Measurements from ENCODE around the gene ACTMAP.
"Not testable (repeated sequence)": the region's sequence is repeated elsewhere in the genome, so short reads cannot be mapped to it uniquely, and the experiment has no call there.

Gene ACTMAP

DNA sequence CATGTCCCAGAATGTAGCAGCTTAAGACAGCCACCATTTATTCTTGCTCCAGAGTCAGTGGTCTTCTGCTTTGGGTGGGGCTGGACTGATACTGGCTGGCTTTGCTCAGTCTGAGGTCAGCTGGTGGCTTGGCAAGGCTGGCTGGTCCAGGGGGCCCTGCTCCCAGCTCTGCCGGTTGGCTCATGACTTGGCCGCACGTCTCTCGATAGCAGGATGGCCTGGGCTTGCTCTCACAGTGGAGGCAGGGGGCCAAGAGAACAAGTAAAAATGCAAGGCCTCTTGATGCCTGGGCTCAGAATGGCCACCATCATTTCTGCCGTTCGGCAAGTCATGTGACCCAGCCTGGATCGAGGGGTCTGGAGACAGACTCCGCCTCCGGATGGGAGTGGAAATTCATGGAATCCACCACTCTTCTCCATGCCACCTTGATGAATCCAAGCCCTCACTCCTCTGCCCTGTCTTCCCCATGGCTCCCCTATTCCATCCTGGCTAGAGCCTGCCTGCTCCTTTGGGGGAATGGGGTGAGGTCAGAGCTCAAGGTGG, 13.1 kb downstream of the ACTMAP start (continued):
- TF ChIP-seq, protein P1, sequence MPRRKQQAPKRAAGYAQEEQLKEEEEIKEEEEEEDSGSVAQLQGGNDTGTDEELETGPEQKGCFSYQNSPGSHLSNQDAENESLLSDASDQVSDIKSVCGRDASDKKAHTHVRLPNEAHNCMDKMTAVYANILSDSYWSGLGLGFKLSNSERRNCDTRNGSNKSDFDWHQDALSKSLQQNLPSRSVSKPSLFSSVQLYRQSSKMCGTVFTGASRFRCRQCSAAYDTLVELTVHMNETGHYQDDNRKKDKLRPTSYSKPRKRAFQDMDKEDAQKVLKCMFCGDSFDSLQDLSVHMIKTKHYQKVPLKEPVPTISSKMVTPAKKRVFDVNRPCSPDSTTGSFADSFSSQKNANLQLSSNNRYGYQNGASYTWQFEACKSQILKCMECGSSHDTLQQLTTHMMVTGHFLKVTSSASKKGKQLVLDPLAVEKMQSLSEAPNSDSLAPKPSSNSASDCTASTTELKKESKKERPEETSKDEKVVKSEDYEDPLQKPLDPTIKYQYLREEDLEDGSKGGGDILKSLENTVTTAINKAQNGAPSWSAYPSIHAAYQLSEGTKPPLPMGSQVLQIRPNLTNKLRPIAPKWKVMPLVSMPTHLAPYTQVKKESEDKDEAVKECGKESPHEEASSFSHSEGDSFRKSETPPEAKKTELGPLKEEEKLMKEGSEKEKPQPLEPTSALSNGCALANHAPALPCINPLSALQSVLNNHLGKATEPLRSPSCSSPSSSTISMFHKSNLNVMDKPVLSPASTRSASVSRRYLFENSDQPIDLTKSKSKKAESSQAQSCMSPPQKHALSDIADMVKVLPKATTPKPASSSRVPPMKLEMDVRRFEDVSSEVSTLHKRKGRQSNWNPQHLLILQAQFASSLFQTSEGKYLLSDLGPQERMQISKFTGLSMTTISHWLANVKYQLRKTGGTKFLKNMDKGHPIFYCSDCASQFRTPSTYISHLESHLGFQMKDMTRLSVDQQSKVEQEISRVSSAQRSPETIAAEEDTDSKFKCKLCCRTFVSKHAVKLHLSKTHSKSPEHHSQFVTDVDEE (CRISPR knock-in tag; IDR thresholded peaks at IDR 0.05), result no peak

DNA sequence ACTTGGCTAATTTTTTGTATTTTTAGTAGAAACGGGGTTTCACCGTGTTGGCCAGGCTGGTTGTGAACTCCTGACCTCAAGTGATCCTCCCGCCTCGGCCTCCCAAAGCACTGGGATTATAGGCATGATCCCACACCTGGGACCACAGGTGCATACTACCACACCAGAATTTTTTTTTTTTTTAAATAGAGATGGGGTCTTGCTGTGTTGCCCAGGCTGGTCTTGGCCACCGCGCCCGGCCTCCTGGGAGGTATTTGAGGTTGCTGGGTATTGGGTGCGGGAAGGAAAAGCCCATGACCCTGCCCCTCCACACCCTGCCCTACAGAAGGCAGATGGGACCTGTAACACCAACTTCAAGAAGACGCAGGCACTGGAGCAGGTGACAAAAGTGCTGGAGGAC, 13.6 kb downstream of the ACTMAP start:
- TF ChIP-seq ZFP30 (CRISPR knock-in tag; IDR thresholded peaks at IDR 0.05) (no peak), ZC3H10 (CRISPR knock-in tag; IDR thresholded peaks at IDR 0.05) (no peak)
- TF ChIP-seq, protein P2, sequence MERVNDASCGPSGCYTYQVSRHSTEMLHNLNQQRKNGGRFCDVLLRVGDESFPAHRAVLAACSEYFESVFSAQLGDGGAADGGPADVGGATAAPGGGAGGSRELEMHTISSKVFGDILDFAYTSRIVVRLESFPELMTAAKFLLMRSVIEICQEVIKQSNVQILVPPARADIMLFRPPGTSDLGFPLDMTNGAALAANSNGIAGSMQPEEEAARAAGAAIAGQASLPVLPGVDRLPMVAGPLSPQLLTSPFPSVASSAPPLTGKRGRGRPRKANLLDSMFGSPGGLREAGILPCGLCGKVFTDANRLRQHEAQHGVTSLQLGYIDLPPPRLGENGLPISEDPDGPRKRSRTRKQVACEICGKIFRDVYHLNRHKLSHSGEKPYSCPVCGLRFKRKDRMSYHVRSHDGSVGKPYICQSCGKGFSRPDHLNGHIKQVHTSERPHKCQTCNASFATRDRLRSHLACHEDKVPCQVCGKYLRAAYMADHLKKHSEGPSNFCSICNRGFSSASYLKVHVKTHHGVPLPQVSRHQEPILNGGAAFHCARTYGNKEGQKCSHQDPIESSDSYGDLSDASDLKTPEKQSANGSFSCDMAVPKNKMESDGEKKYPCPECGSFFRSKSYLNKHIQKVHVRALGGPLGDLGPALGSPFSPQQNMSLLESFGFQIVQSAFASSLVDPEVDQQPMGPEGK (CRISPR knock-in tag; IDR thresholded peaks at IDR 0.05; ENCODE audit: borderline replicate concordance), result no peak
- no peak for ATAC-seq

DNA sequence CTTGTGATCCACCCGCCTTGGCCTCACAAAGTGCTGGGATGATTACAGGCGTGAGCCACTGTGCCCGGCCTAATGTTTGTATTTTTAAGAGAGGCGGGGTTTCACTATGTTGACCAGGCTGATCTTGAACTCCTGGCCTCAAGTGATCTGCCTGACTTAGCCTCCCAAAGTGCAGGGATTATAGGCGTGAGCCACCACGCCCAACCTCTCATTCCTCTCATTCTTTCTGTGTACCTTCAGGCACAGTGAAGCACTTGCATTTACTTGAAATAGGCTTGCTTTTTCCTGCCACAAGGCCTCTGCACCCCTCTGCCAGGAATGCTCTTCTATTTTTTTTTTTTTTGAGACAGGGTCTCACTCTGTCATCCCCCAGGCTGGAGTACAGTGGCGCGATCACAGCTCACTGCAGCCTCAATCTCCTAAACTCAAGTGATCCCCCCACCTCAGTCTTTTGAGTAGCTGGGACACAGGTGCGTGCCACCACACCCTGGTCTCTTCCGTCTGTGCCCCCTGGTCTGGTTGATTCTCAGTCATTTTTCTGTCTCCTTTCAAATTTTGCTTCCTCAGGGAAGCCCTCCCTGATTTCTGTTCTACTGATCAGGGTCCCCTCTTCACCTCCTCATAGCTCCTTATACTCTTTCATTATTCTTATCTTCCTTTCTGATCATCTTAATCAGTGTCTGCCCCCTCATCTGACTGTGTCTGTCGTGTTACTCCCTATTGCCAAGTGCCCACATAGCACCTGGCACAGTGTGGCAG, 15.1 kb downstream of the ACTMAP start:
- TF ChIP-seq, protein P3, sequence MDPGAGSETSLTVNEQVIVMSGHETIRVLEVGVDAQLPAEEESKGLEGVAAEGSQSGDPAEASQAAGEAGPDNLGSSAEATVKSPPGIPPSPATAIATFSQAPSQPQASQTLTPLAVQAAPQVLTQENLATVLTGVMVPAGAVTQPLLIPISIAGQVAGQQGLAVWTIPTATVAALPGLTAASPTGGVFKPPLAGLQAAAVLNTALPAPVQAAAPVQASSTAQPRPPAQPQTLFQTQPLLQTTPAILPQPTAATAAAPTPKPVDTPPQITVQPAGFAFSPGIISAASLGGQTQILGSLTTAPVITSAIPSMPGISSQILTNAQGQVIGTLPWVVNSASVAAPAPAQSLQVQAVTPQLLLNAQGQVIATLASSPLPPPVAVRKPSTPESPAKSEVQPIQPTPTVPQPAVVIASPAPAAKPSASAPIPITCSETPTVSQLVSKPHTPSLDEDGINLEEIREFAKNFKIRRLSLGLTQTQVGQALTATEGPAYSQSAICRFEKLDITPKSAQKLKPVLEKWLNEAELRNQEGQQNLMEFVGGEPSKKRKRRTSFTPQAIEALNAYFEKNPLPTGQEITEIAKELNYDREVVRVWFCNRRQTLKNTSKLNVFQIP (CRISPR knock-in tag; IDR thresholded peaks at IDR 0.05; ENCODE audit: borderline replicate concordance, low read depth), result no peak
- TF ChIP-seq, protein P2 (CRISPR knock-in tag; IDR thresholded peaks at IDR 0.05; ENCODE audit: borderline replicate concordance), result no peak
- TF ChIP-seq ISL1 (CRISPR knock-in tag; IDR thresholded peaks at IDR 0.05), result no peak
- ATAC-seq, result no peak

DNA sequence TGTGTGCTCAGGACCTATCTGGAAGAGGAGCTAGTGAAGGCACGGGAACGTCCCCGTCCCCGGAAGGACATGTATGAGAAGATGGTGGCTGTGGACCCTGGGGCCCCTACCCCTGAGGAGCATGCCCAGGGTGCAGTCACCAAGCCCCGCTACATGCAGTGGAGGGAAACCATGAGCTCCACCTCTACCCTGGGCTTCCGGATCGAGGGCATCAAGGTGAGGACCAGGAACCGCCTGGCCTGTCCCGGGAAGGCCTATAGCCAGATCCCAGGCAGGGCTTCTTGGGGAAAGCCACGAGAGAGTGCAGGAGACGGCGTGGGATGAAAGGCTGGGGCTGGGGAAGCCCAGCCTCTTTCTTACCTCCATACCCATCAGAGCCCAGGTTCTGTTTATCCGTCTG, 17.1 kb downstream of the ACTMAP start:
- TF ChIP-seq OSR1 (CRISPR knock-in tag; IDR thresholded peaks at IDR 0.05) (no peak), CSDC2 (CRISPR knock-in tag; IDR thresholded peaks at IDR 0.05) (no peak), PPARA (CRISPR knock-in tag; IDR thresholded peaks at IDR 0.05; ENCODE audit: borderline replicate concordance) (no peak), BACH2 (CRISPR knock-in tag; IDR thresholded peaks at IDR 0.05; ENCODE audit: borderline replicate concordance) (no peak), ZNF8 (CRISPR knock-in tag; IDR thresholded peaks at IDR 0.05) (no peak), ZFP30 (CRISPR knock-in tag; IDR thresholded peaks at IDR 0.05) (no peak)
- TF ChIP-seq, protein P4, sequence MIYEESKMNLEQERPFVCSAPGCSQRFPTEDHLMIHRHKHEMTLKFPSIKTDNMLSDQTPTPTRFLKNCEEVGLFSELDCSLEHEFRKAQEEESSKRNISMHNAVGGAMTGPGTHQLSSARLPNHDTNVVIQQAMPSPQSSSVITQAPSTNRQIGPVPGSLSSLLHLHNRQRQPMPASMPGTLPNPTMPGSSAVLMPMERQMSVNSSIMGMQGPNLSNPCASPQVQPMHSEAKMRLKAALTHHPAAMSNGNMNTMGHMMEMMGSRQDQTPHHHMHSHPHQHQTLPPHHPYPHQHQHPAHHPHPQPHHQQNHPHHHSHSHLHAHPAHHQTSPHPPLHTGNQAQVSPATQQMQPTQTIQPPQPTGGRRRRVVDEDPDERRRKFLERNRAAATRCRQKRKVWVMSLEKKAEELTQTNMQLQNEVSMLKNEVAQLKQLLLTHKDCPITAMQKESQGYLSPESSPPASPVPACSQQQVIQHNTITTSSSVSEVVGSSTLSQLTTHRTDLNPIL (CRISPR knock-in tag; IDR thresholded peaks at IDR 0.05; ENCODE audit: low read depth), result no peak
- TF ChIP-seq, protein P5, sequence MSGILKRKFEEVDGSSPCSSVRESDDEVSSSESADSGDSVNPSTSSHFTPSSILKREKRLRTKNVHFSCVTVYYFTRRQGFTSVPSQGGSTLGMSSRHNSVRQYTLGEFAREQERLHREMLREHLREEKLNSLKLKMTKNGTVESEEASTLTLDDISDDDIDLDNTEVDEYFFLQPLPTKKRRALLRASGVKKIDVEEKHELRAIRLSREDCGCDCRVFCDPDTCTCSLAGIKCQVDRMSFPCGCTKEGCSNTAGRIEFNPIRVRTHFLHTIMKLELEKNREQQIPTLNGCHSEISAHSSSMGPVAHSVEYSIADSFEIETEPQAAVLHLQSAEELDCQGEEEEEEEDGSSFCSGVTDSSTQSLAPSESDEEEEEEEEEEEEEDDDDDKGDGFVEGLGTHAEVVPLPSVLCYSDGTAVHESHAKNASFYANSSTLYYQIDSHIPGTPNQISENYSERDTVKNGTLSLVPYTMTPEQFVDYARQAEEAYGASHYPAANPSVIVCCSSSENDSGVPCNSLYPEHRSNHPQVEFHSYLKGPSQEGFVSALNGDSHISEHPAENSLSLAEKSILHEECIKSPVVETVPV (CRISPR knock-in tag; IDR thresholded peaks at IDR 0.05), result no peak
- ATAC-seq, result no peak

DNA sequence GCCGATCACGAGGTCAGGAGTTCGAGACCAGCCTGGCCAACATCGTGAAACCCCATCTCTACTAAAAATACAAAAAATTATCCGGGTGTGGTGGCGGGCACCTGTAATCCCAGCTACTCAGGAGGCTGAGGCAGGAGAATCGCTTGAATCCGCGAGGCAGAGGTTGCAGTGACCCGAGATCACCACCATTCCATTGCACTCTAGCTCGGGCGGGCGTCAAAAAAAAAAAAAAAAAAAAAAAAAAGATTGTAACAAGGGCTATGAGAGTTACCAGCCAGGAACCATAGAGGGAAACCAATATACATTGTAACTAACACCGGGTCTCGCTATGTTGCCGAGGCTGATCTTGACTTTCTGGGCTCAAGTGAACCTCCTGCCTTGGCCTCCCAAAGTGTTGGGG, 18.0 kb downstream of the ACTMAP start:
- ATAC-seq, result not testable (repeated sequence)

DNA sequence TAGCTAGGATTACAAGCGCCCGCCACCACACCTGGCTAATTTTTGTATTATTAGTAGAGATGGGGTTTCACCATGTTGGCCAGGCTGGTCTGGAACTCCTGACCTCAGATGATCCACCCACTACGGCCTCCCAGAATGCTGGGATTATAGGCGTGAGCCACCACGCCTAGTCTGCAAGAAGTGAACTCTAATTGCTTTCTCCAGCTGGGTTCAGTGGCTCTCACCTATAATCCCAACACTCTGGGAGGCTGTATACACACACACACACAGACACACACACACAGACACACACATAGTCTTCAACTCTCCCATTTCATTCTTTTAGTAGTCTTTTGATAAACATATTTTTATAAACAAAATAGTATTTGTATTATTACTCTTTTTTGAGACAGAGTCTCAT, 20.2 kb downstream of the ACTMAP start:
- not testable (repeated sequence) for ATAC-seq

Data from SK-N-SH treated with all-trans-retinoic acid at 6 μM for 48 hours (cell line).